ENCODE measurements around the gene U2AF2.

- no peak for TF ChIP-seq CTCF (IDR thresholded peaks at IDR 0.05 in 4 of 5, conservative IDR thresholded peaks at IDR 0.05 in 1 of 5)
- no peak for TF ChIP-seq POLR2A (IDR thresholded peaks at IDR 0.05)
Measured at GRCh38 chr19:55669418-55670279, 14.8 kb downstream of the U2AF2 start.

All from gastrocnemius medialis (tissue), 4 donors.